OCI-LY3 (cell line): ENCODE measurements around the gene MRE11.
"Not testable (repeated sequence)": the region's sequence is repeated elsewhere in the genome, so short reads cannot be mapped to it uniquely, and the experiment has no call there.

Experiments used
- H2AFZ ChIP-seq: fragments of 200-600, 300-600 bp; shearing (Covaris generic); 2 replicates; pipeline ENCODE4 v1.6.0; 2014; ENCODE audit warnings: antibody characterized with exemption, low read depth, low read length
- H3K27ac ChIP-seq: fragments of 200-600, 300-600 bp; sonication (generic); 2 replicates; pipeline ENCODE4 v1.5.1; 2014; ENCODE audit warnings: mild to moderate bottlenecking, low read length, moderate library complexity, mixed read lengths
- H3K27me3 ChIP-seq: fragments of 200-600, 300-600 bp; sonication (generic); 2 replicates; pipeline ENCODE4 v1.6.1; 2014; ENCODE audit warnings: low read depth, low read length, mixed read lengths
- H3K36me3 ChIP-seq: fragments of 200-600, 300-600 bp; sonication (generic); replicated peaks from 2 replicates; pipeline ENCODE3; 2014; ENCODE audit warnings: low read depth, low read length, mixed read lengths
- H3K4me1 ChIP-seq: fragments of 300-600, 200-600 bp; sonication (generic); 2 replicates; pipeline ENCODE4 v1.6.1; 2014; ENCODE audit warnings: low read length, mixed read lengths
- H3K4me2 ChIP-seq: fragments of 200-600, 300-600 bp; sonication (generic); 2 replicates; pipeline ENCODE4 v1.6.1; 2014; ENCODE audit warnings: low read length, mixed read lengths
- H3K4me3 ChIP-seq: fragments of 300-600, 200-600 bp; sonication (generic); 2 replicates; pipeline ENCODE4 v1.5.1; 2014; ENCODE audit warnings: antibody characterized with exemption, mild to moderate bottlenecking, low read length, moderate library complexity
- H3K79me2 ChIP-seq: fragments of 300-600, 200-600 bp; shearing (Covaris generic); 2 replicates; pipeline ENCODE4 v1.6.1; 2014; ENCODE audit warnings: mild to moderate bottlenecking, low read length, mixed read lengths
- H3K9ac ChIP-seq: fragments of 300-600, 200-600 bp; shearing (Covaris generic); 2 replicates; pipeline ENCODE4 v1.6.0; 2014; ENCODE audit warnings: mild to moderate bottlenecking, low read length, moderate library complexity
- H3K9me3 ChIP-seq: fragments of 200-600, 300-600 bp; shearing (Covaris generic); 2 replicates; pipeline ENCODE4 v1.6.1; 2014; ENCODE audit warnings: low read length, mixed read lengths; ENCODE audit not compliant: insufficient read depth
- H4K20me1 ChIP-seq: fragments of 200-600, 300-600 bp; sonication (generic); 2 replicates; pipeline ENCODE4 v1.6.1; 2016; ENCODE audit warnings: low read length, mixed read lengths; ENCODE audit not compliant: insufficient read depth
- CTCF ChIP-seq: fragments of 200-600, 300-600 bp; sonication (generic); IDR thresholded peaks from 2 replicates; pipeline ENCODE4 v1.5.1; 2014; ENCODE audit warnings: antibody characterized with exemption, low read length, low read depth
- EZH2phosphoT487 ChIP-seq: fragments of 200-600 bp; shearing (Covaris generic); IDR thresholded peaks from 2 replicates; pipeline ENCODE4 v1.6.1; 2018; ENCODE audit warnings: antibody characterized with exemption, mixed run types, low read depth

MRE11 gene

GRCh38 chr11:94513091-94513490, 19.4 kb upstream of the MRE11 start:
- no peak overlapping the region for H3K4me2 ChIP-seq
- TF ChIP-seq CTCF (no peak), EZH2phosphoT487 (no peak)
- H3K9me3 ChIP-seq, result no peaks in the 10 kb centered on the region
- H3K79me2 ChIP-seq, result no peaks in the 10 kb centered on the region
- H2AFZ ChIP-seq, result no peak overlapping the region
- H3K27ac ChIP-seq, result no peak overlapping the region
- no peaks in the 10 kb centered on the region for H3K36me3 ChIP-seq
- H4K20me1 ChIP-seq, result no peaks in the 10 kb centered on the region
- H3K4me3 ChIP-seq, result no peak overlapping the region
- H3K9ac ChIP-seq, result no peak overlapping the region
- H3K4me1 ChIP-seq, result no peaks in the 10 kb centered on the region
- peaks cover 10% of the 10 kb centered on the region; the same call in 1 of the 2 replicates for H3K27me3 ChIP-seq

- Histone ChIP-seq H3K4me2 (peak within 1 kb of the TSS; percentile 41), H3K36me3 (no peaks in the 10 kb centered on the region), H3K4me1 (no peaks in the 10 kb centered on the region), H3K9ac (no peak within 1 kb of the TSS), H3K9me3 (no peaks in the 10 kb centered on the region), H2AFZ (0 out of 2 replicates have a peak within 1 kb of the TSS, but pooled peaks have one; percentile 4), H3K4me3 (peak within 1 kb of the TSS; percentile 61), H3K79me2 (no peaks in the 10 kb centered on the region), H3K27ac (no peak within 1 kb of the TSS), H3K27me3 (peaks cover 8% of the 10 kb centered on the region; the same call in 1 of the 2 replicates), H4K20me1 (no peaks in the 10 kb centered on the region)
- TF ChIP-seq EZH2phosphoT487, result no peak
- no peak for TF ChIP-seq CTCF
These were observed 18.5 kb upstream of the MRE11 start, which contains the start of gene C11orf97 for GRCh38 chr11:94511932-94512781. TSS of gene C11orf97 (plus strand) at chr11:94512461. CDS start at chr11:94512529, 68 bp downstream.

- H2AFZ ChIP-seq, result no peak overlapping the region
- TF ChIP-seq EZH2phosphoT487 (no peak), CTCF (no peak)
- H3K9ac ChIP-seq, result no peak overlapping the region
- no peaks in the 10 kb centered on the region for H3K79me2 ChIP-seq
- H3K36me3 ChIP-seq, result no peaks in the 10 kb centered on the region
- no peak overlapping the region for H3K4me2 ChIP-seq
- H3K4me1 ChIP-seq, result no peaks in the 10 kb centered on the region
- H3K27ac ChIP-seq, result no peak overlapping the region
- H3K4me3 ChIP-seq, result no peak overlapping the region
- H3K9me3 ChIP-seq, result no peaks in the 10 kb centered on the region
- H3K27me3 ChIP-seq, result no peaks in the 10 kb centered on the region
- H4K20me1 ChIP-seq, result no peaks in the 10 kb centered on the region
These were observed 13.8 kb upstream of the MRE11 start for GRCh38 chr11:94507485-94507884.

GRCh38 chr11:94506513-94506912, 12.9 kb upstream of the MRE11 start:
- not testable (repeated sequence) for H3K4me1 ChIP-seq, H3K9me3 ChIP-seq, H3K79me2 ChIP-seq, H3K4me3 ChIP-seq, H3K36me3 ChIP-seq, H3K9ac ChIP-seq, H3K27me3 ChIP-seq, H3K4me2 ChIP-seq, H3K27ac ChIP-seq, H4K20me1 ChIP-seq, H2AFZ ChIP-seq
